ENCODE data around the gene ZNF3. TPM values are rescaled to one million over a fixed set of nuclear protein-coding genes. Genes with fewer than 3 reads are reported as not detected.
A peak's percentile ranks its signal among the peaks of the same experiment; 100 is the strongest.

The ZNF3 gene
- total and polyA plus RNA-seq, 12 donors: 13.2 to 47.3 (median 22.4) TPM

DNA sequence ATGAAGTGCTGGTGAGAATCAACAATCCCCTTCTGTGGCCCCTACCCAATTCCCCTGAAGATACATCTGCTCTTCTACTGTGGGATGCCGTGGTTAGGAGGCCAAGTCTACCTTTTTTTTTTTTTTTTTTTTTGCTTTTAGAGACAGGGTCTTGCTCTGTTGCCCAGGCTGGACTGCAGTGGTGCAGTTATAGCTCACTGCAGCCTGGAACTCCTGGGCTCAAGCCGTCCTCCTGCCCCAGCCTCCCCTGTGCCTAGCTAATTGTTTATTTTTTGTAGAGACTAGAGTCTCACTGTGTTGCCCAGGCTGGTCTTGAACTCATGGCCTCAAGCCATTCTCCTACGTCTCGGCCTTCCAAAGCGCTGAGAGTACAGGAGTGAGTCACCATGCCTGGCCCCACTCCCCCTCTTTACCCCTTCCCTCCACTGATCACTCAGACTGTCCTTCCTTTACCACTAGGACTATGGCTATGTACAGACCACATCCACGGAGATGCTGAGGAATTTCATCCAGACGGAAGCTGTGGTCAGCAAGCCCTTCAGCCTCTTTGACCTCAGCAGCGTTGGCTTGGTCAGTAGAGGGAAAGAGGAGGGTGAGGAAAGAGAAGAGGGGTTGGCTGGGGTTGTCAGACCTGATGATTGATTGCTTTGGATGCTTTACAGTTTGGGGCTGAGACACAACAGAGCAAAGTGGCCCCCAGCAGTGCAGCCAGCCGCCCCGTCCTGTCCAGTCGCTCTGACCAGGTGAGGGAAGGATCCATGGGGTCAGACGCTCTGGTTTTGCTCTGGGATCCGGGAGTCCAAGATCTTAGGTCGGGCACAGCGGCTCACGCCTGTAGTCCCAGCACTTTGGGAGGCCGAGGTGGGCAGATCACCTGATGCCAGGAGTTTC, 21.7 kb upstream of the ZNF3 start:
- Histone ChIP-seq H3K27ac (no peak overlapping the region), H3K27me3 (no peaks in the 10 kb centered on the region), H3K36me3 (replicated peaks in 1 of 2) (peaks cover 0 to 38% of the 10 kb centered on the region in 2 donors), H3K9me3 (replicated peaks in 1 of 3) (no peaks in the 10 kb centered on the region), H3K4me1 (replicated peaks in 1 of 2) (peaks cover 13 to 14% of the 10 kb centered on the region in 2 donors), H3K4me3 (no peak overlapping the region)
- WGBS, 4 donors: 80 to 89% (median 86%) methylated on average over 14 to 17 of the region's 17 CpGs
- TF ChIP-seq POLR2A (IDR thresholded peaks at IDR 0.05): no peak
- TF ChIP-seq, protein P1, sequence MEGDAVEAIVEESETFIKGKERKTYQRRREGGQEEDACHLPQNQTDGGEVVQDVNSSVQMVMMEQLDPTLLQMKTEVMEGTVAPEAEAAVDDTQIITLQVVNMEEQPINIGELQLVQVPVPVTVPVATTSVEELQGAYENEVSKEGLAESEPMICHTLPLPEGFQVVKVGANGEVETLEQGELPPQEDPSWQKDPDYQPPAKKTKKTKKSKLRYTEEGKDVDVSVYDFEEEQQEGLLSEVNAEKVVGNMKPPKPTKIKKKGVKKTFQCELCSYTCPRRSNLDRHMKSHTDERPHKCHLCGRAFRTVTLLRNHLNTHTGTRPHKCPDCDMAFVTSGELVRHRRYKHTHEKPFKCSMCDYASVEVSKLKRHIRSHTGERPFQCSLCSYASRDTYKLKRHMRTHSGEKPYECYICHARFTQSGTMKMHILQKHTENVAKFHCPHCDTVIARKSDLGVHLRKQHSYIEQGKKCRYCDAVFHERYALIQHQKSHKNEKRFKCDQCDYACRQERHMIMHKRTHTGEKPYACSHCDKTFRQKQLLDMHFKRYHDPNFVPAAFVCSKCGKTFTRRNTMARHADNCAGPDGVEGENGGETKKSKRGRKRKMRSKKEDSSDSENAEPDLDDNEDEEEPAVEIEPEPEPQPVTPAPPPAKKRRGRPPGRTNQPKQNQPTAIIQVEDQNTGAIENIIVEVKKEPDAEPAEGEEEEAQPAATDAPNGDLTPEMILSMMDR (IDR thresholded peaks at IDR 0.05): no peak
- intact Hi-C loops (cut with DNase I): no loop called here
- no peak for DNase-seq

DNA sequence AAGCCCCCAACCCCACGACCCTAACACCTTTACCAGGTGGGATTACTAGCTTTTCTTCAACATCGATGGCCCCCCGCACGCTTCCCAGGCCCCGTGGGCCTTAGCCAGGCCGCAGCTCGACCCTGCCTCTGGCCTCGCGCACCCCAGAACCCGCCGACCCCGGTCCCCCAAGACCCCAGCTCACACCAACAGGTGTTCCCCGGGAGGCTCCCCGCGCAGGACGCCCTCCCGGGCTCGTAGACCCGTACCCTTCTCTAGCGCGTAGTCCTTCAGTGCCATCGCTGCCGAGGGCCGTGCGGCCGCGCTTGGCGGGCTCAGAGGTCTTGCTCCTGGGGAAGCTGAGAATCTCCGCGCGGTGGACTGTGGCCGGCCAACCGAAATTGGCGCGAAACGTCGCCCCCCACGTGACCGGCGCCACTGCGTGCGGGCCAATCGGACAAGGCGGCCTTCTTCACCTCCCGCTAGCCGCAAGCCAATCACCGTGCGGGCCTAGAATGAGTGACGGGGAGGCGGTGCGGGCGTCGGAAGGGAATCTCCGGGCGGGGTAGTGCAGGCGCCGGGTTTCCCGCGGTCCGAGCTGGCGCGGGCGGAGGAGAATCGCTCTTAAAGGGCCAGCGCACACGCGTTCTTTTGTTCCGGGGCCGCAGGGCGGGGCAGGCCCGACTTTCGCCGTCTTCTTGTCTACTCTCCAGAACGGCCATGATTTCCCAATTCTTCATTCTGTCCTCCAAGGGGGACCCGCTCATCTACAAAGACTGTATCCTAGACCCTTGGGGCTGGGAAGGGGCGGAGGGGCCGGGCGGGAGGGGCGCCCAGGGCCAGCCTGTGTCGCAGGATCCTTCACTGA, 19.7 kb upstream of the ZNF3 start, which contains the start of the genes AP4M1 and MCM7:
TSS of gene AP4M1 (plus strand) at position 628 of the 847 bp plus-strand sequence. CDS start at position 700, 72 bp downstream.
TSS of gene MCM7 (minus strand) at position 382 of the 847 bp plus-strand sequence. CDS start at position 279, 103 bp downstream.
- Histone ChIP-seq H3K4me3 (peak within 1 kb of the TSS; percentile 69 to 89 (median 76)), H3K27ac (peak within 1 kb of the TSS; percentile 76 to 97 (median 87)), H3K4me1 (replicated peaks in 1 of 2) (peaks cover 13 to 14% of the 10 kb centered on the region in 2 donors), H3K27me3 (no peaks in the 10 kb centered on the region), H3K36me3 (replicated peaks in 1 of 2) (peaks cover 0 to 38% of the 10 kb centered on the region in 2 donors), H3K9me3 (replicated peaks in 1 of 3) (no peaks in the 10 kb centered on the region)
- TF ChIP-seq, protein P1 (IDR thresholded peaks at IDR 0.05): no peak
- TF ChIP-seq POLR2A (IDR thresholded peaks at IDR 0.05): peak in 1 of 2 donors; percentile 55
- peak; percentile 98 to 99 (median 99) for DNase-seq
- 0 to 4% (median 0%) methylated on average over 15 to 80 of the region's 80 CpGs for WGBS, 4 donors
- intact Hi-C loops (cut with DNase I): no loop called here

DNA sequence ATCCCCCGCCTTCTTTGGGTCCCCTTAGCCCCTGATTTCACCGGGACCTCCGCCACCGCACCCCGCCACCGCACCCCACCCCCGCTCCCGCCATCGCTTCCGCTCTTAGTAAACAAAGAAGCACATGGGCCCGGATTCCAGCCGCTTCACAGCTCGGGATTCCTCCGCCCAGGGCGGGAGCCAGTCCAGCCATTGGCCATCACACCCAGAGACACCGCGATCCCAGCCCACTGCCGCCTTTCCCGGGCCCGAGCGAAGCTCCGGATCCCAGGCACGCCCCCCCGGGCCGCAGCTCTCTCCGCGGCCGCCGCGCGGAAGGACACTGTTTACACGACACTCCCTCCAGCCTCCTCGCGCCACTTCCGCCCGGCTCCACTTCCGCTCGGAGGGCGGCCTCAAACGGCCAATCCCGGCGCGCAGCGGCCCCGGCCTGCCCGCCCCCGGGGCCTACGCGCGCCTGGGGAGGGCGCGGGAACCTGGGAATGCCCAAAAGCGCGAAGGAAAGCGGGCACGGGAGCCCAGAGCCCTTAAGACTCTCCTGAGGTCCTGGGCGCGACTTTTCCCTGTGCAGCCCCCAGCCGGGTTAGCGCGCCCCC, 19.0 kb upstream of the ZNF3 start:
- no peaks in the 10 kb centered on the region for H3K9me3 ChIP-seq (replicated peaks in 1 of 3)
- H3K4me1 ChIP-seq (replicated peaks in 1 of 2): peaks cover 13 to 14% of the 10 kb centered on the region in 2 donors
- intact Hi-C loops (cut with DNase I): no loop called here
- TF ChIP-seq POLR2A (IDR thresholded peaks at IDR 0.05): no peak
- TF ChIP-seq, protein P1 (IDR thresholded peaks at IDR 0.05): no peak
- no peaks in the 10 kb centered on the region for H3K27me3 ChIP-seq
- peak overlapping the region; percentile 61 to 89 (median 72) for H3K4me3 ChIP-seq
- peak; percentile 92 to 97 (median 95) for DNase-seq
- H3K27ac ChIP-seq: peak overlapping the region; percentile 53 to 87 (median 77)
- H3K36me3 ChIP-seq (replicated peaks in 1 of 2): peaks cover 0 to 45% of the 10 kb centered on the region in 2 donors
- 0 to 1% (median 0%) methylated on average over 22 to 61 of the region's 61 CpGs for WGBS, 4 donors

Data from adrenal gland (tissue), 12 donors.